ENCODE data around the gene C1orf87.

Gene C1orf87

DNA sequence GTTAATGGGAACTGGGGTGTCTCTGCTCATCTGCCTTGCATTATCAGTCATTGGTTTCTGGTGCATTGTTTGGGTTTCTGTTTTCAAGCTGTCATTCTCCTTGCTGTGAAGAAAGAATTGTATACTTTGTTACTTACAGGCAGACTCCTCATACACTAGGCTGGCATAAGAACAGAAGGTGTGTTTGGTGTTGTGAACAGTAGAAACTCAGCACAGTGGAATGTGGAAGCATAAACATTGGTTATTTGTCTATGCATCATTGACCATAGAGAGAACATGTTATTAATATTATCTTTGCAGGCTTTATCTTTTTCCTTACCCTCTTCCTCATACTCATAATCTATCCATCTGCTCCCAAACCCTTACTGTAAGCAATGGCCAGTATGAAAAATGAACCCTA, 18.2 kb downstream of the C1orf87 start:
- no peak for DNase-seq

DNA sequence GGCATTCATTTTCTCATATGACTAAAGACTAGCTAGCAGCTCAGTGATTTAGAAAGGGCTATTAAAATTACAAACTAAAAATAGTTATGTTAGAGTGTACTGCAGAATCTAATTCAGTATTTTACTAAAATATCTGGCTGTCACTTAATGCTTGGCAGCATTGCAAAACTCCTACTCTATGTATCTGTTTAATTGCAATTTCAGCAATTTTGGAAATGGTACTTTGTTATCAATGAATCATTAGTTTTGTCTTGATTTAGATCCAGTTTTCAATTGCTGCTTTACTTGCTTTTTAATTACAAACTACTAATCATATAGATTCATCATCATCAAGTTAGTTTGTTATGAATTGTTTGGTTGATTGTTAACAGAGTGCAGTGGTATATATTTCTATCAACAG, 19.2 kb downstream of the C1orf87 start:
- DNase-seq: no peak

DNA sequence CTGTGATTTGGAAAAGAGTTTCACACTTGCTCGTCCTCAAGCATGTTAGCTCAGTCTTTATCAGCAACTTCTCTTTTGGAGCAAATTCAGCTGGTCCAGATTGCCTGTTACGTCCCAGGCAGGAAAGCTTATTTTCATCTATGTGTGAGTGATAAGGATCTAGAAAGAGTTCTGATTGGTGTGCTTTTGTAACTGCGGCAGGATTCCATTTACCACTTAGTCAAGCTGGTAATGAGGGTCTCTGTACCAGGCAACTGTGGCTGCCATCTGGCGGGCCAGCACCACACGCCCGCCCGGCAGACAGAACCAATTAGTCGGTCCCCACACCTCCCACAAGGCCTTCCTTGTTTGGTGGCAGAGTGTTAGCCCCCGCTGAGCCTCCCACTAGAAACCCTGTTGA, 21.0 kb downstream of the C1orf87 start:
- DNase-seq: no peak

DNA sequence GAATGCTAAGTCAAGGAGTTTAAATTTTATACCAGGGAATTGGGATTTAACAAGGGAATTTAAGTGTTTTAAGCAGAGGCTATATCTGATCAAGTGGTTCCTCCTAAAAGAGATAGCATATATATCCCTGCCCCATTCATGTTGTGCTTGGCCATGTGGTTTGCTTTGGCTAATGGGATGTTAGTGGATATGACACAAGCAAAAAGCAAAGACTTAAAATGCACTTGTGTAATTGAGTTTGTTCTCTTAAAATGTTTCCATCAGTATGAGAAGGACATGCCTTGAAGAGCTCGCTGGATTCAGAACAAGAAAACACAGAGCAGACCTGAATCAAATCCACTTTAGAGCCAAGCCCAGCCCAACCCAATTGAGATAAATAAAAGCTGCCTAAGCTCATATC, 22.4 kb downstream of the C1orf87 start:
- no peak for DNase-seq

DNA sequence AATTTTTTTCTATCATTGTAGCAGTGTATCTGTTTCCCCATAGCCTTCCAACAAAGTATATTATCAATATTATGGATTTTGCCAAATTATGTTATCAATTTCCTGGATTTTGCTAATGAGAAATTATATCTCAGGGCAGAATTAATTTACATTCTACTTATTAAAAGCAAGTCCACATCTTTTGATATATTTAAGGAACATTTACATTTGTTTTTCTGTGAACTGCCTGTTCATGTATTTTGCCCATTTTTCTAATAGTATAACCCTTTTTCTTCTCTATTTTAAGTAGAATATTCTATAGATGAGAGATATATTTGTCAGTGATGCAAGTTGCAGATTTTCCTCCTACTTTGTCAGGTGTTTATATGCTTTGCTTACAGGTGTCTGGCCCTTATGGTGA, 24.4 kb downstream of the C1orf87 start:
- DNase-seq: no peak

DNA sequence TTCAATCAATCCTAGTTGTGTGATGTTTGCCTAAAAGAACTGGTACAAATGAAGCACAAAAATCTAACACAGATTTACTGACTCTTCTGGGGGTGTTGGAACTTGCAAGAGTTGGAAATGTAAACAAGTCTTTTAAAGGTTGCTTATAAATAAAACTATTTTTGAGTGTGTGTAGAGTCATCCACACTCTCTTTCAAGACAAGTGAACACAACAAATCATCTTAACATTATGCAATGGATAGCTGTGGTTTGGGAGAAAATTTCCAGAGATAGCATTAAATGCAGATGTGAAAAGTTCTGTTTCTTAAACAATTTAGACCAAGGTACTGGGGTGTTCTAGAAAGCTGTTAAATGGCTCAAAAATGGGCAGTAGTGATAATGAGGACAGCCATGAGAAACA, 28.7 kb downstream of the C1orf87 start:
- no peak for DNase-seq

DNA sequence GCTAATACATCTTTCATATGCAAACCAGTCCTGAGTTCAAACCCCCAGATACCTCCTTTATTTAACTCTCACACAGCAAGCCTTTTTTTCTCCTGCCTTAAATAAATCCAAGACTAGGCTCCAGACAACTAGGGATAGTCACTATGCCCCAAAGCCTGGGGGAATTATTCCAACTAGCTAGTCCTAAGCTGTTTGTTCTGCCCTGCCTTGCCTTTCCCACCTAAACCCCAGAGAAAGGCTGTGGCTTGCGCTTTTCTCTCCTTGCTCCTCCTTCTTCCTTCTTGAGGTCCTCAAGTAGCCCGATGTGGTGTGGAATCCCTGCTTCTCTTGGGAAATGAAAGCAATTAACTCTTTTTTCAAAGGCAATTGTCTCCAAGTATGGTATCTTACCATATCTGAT, 31.8 kb downstream of the C1orf87 start:
- no peak for DNase-seq

DNA sequence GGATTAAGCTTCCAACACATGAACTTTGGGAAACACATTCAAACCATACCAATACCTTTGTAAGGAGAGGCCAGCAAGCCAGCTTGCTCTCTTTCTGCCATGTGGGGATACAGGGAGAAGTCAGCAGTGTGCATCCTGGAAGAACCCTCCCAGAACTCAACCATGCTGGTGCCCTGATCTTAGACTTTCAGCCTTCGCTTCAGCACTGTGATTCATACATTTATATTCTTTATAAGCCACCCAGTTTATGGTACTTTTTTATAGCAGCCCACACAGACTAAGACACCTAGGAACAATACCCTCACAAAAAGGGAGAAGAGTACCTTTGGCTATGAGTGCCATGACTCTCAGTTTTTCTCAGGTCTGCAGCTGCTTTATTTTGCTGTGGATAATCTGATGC, 35.9 kb downstream of the C1orf87 start:
- DNase-seq: no peak

DNA sequence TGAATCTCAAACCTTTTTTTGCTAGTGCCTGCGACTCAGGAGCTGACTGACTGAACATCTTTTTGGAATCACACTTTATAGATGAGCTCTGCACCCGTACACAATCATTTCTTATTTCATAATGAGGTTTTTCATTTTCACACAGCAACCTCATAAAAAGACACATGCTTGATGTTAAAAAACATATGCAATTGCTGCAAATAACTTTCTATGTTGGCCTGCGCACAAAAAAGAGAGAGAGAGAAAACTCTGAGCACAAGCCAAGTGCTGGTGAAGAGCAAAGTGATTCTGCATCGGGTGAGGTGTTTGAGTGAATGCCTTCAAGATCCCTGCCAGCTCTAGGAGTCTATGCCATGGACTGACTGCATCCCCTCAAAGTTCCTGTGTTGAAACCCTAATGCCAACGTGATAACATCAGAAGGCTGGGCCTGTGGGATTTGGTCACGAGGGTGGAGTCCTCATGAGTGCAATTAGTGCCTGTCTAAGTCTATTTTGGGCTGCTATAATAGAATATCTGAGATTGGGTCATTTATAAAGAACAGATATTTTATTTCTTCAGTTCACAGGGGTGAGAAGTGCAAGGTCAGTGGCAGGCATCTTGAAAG, 36.6 kb downstream of the C1orf87 start:
- DNase-seq: no peak

DNA sequence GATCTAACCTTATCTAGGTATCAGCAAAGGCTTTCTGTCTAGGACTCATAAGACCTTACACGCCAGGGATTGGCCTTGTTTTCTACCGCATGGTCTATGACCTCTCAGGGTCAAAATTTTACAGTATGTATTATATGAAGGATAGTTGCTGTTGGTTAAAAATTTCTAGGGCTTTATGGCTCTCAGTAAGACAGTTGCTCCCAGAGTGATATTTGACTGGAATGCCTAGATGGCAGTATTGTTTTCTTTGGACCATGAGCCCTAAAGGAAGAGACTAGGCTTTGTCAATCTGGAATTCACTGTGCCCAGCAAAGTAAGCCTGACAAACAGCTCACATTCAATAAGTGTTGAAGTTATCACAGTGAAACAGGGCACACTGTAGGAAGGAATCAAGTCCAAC, 37.6 kb downstream of the C1orf87 start:
- DNase-seq: no peak

DNA sequence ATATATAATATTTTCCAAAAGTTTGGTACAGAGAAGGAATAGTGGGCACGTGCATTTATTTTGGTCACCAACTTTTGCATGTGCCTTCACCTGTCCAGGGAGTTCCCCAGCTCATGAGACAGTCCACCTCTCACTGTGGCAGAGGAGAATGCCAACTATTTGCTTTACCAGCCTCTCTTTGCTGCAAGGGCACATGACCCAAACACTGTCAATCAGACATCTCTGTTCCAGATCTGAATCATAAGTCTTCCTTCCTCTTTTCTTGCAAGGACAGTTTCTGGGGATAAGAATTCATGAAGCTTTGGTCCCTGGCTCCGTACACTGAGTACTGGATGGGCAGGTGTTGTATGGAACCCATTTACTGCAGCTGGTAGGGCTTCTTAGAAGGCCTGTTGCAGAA, 38.6 kb downstream of the C1orf87 start:
- no peak for DNase-seq

DNA sequence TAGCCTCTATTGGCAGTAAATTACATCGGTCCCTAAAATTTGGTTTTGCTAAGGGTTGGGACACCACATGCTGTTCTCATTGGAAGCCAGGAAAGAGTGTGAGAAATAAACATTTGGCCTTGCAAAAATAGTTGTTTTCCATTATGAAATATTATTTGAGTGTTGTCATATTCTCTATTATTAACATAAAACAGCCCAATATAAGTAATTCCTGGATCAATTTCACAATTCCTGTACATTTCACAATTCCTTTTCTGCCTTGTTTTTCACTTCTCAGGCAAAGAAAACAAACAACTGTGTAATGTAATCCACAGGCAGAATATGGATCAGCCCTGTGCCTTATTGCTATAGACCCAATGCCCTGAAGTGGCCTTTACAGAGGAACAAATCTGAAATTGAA, 40.5 kb downstream of the C1orf87 start:
- no peak for DNase-seq

DNA sequence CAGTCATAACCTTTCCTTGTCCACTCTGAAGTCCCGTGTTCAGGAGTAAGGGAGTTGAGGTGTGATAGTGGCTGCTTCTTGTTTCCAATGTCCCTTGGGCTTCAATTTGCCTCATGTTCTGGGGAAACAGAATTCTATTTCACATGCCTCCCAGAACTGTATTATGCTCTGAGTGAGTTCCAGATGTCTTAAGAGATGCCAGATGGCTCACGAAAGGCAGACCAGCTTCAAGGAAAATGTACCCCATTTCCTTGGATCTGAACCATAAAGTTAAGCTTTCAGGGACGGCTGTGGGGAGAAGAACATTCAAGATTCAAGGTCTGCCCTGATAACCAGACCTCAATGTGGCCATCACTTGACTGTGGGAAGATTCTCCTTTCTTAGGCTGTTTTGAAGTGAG, 42.4 kb downstream of the C1orf87 start:
- no peak for DNase-seq

DNA sequence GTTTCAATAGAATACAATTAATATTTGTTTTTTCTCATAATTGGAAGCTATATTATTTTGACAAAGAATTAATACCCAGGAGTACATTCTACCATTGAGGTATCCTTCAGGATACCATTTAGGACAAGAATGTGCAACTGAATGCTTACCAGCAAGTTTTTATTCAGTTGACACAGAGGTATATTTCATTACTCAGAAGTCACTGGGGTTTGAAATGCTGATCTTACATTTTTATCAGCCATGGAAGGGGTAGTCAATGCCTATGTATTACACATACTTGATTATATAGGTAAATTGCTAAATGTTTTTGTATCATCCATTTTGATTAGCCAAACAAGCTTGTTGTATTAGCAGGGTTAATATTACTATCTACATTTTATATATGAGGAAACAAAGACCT, 48.0 kb downstream of the C1orf87 start:
- DNase-seq: no peak

DNA sequence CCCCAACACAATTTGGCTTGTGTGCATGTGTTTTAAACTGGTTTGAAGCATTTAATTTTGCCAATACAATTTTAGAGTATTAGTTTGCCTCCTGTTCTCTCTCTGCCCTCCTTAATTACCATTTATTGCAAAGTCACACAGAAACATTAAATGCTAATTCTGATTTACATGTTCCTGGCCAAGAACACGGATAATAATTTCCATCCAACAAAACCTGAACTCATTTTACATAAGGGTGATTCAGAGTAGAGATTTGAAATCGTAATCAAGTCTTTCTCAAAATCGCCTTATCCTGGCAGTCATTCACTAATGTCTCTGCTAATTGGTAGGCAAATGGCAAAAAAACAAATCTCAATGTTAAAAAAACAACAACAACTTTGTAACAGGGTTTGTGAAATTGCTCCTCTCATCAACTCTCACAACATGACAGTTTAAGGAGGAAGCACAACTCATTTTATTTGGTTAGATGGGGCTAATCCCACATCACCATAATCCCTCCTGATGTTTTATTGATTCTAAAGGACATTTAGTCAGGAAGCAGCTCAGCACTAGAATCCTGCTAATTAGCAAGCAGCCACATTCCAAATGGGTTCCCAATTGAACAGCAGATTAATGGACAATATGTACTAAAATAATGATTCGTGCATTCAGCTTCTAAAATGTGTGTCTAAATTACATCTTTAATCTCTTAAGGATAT, 55.9 kb downstream of the C1orf87 start:
- no peak for DNase-seq

DNA sequence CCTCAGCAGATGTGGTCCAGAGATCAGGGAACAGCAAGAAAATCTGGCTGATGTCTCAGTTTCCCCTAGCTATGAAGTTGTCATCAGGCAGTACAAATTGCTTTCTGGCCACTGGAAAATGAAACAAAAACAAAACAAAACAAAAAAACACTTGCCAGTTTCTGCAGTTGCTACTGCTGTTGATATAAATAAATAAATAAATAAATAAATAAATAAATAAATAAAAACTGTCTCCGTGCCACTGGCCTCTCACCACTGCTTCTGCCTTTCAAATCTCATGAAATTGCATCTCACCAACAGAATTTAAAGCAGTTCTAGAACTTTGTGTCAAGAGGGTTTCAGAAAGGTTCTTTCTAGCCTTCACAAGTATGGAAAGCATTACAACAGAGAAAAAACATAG, 62.9 kb downstream of the C1orf87 start:
- no peak for DNase-seq

DNA sequence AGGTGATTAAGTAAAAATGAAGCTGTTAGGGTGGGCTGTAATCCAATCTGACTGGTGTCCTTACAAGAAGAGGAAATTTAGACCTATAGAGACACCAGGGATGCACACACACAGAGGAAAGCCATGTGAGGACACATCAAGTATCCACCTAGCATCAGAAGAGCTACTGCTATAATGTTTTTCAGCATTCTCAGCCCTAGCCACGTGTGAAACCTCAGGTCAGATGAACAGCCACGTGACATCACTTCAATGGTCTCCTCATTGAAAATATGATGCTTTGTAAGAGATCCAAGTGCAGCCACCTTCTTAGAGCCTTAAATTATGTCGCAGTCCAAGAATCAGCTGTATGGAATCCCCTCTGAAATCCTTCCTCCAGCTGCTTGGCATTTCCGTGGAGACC, 65.1 kb downstream of the C1orf87 start:
- no peak for DNase-seq

DNA sequence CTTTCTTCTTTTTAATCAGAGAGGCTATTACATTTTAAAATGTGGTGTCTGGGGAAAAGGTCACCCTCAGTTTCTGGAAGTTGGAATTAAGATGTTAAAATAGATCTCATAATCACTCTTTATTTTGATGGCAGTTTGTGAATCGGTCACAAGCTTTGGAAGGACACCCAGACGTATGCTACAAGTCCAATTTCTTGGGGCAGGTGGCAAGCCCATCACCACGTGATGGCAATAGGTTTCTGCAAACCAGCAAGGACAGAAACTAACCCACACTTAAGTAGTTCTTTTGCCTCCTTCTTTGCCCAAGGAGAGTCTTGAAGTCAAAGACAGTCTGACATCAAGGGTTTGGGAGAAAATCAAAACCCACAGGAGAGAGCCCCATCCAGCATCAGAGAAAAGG, 72.9 kb downstream of the C1orf87 start:
- no peak for DNase-seq

DNA sequence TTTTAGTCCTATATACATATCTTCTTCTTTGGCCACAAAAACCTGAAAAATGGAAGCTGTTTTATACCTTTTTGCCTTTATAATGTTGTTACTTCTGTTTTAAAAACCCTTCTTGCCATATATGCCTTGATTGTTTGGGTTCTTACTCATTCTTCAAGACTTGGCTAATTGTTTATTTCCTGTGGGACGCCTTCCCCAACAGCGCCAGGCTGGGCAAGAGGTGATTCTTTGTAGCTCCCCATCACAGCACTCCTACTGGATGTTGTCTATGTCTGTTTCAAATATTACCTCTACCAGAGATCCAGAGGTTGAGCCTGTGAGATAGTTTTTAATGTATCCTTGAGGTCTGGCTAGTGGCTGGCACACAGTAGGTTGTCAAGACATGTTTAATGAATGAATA, 73.8 kb downstream of the C1orf87 start:
- DNase-seq: no peak

DNA sequence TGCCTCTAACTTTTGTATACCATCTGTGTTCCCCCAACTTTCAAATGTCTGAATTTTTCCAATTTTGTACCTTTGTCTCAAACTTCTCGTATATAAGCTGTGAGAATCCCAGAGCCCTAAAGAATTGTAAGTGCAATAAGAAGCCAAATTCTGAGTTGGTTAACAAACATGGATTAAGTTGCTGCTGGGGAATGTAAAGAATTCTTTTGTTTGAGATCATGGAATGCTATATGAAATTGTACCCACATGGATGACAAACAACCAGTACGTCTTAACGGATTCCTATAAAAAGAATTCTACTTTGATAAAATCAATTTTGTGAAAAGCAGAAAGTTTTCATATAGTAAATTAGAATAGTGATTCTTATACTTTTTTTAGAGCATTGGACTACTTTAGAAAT, 74.6 kb downstream of the C1orf87 start:
- DNase-seq: no peak

DNA sequence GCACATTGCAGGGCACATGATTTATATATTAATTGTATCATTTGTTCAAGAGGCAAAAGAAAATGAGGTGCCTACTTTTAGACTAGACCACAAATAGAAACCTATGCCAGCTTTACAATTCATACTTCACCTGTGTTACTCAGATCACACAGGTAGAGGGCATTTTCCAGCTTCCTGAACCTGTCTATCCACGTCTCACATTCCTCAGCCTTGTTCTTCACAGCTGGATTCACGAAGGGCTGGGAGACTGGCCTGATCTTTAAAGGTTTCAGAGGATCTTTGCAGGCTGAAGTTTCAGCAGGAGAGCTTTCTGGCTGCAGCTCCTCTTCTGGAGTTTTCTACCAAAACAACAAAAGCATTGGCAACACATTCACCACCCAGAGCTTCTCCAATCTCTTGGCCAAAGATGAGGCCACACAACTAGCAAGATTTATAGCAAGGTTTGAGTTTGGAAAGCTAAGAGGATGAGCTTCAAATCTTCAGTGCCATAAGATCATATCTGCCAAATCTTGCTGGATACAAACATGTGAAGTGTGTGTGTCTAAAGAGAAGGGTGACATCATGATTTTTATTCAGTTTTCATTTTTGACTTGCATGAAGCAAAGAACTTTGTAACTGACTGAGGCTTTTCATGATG, 76.0 kb downstream of the C1orf87 start:
- DNase-seq: no peak

DNA sequence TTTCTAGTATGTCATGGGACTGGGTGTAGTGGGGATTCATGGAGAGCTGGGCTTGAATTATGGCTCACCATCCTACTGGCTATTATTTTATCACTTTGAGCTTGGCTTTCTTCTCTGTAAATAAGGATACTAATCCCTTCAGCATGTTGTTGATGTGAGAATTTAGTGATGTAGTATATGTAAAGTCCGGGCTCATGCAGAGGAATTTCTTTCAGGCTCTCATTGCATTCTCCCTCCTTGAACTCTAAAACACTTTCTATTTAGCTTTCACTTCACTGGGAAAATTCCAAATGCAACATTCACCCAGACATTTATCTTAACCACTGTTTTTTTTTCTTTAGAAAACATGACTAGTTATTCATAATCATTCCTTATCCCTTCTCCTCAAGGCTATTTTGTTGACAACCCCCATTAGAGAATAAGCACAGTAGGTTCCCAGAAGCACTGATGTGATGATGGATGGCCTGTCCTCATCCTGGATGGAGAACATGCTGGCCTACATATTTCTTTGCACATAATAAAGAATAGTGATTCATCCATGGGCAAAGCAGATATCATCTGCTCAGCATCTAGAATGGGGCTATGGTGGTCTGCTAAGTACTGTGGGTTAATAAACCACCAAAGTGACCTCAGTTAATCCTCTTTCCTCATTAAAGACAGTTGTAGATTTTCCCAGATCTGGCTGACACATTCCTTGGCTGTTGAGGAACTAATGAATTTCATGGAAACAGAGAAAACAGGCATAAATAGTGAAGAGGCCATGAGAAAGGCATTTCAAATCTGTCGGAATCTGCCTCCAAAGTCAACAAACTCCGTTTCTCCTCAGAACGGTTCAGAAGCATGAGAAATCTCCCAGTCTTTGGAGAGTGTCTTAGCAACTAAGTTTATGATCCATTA, 79.0 kb downstream of the C1orf87 start:
- no peak for DNase-seq

DNA sequence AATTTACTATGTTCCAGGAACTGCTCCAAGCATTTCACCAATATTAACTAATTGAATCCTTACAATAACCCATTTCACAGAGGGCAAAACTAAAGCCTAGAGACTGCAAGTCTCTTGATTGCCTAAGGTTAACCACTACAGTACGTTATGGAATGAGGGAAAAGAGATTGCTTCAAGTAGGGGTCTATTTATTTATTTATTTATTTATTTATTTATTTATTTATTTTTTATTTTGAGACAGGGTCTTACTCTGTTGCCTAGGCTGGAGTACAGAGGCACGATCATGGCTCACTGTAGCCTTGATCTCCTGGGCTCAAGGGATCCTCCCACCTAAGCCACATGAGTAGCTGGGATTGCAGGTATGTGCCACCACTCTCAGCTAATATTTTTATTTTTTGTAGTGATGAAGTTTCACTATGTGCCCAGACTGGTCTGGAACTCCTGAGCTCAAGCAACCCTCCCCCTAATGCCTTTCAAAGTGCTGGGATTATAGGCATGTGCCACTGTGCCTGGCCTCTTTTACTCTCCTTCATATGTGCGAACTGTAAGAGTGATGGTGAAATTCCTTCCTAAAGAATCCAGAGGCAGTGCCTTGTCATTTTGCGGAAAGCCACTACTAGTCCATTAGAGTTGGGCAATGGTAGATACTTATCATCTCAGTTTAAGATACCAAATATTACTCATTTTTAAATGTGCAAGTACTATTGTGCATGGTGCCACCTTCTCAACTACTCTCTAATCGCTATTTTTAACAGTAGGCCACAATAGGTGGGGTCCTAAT, 81.3 kb downstream of the C1orf87 start:
- no peak for DNase-seq
